Measurements from ENCODE around the gene CPA5. TPM values are rescaled to one million over a fixed set of nuclear protein-coding genes. Genes with fewer than 3 reads are reported as not detected.

The CPA5 gene
- total and polyA plus RNA-seq, 2 of the 8 experiments (the other 6 are each of a cell fraction or from before 2014, with no cell fraction given) = 0.12 TPM; not detected in 1

GRCh38 chr7:130303551-130303950 is 41.1 kb upstream of the CPA5 start:
- Histone ChIP-seq H2BK5ac (ENCODE audit: low read depth, low read length) (no peak overlapping the region), H3K23me2 (ENCODE audit: low read depth, low read length) (no peaks in the 10 kb centered on the region), H2BK15ac (ENCODE audit: low read length) (no peak overlapping the region), H3K79me2 (ENCODE audit: control insufficient read depth in 1 of 2, insufficient read depth in 2 of 2, low read length in 2 of 2) (no peaks in the 10 kb centered on the region), H2BK12ac (ENCODE audit: low read depth, low read length) (no peak overlapping the region), H3K36me3 (ENCODE audit: control insufficient read depth in 2 of 4, insufficient read depth in 4 of 4, low read length in 3 of 4) (no peaks in the 10 kb centered on the region), H4K20me1 (replicated peaks in 1 of 2; ENCODE audit: control insufficient read depth in 1 of 2, insufficient read depth in 2 of 2, low read length in 2 of 2) (no peaks in the 10 kb centered on the region), H3K4me1 (replicated peaks in 1 of 4; ENCODE audit: control insufficient read depth in 3 of 4, insufficient read depth in 4 of 4, low read length in 3 of 4) (no peaks in the 10 kb centered on the region), H3K23ac (ENCODE audit: insufficient read length) (no peak overlapping the region), H4K5ac (ENCODE audit: insufficient read length, low read depth, low read length) (no peak overlapping the region), H4K8ac (ENCODE audit: extremely low read depth, insufficient read depth, low read length) (no peak overlapping the region), H3K79me1 (ENCODE audit: low read depth, low read length) (no peaks in the 10 kb centered on the region), H3K56ac (replicated peaks; ENCODE audit: insufficient read length, low read depth, low read length) (no peak overlapping the region), H3K18ac (ENCODE audit: extremely low read depth, low read length) (no peak overlapping the region), H3K4ac (replicated peaks; ENCODE audit: insufficient read length, low read depth, low read length) (no peak overlapping the region), H3K4me2 (ENCODE audit: insufficient read depth in 1 of 2, low read depth in 2 of 2, low read length in 2 of 2) (no peak overlapping the region), H3K14ac (ENCODE audit: insufficient read length) (no peak overlapping the region), H3K9ac (replicated peaks in 1 of 4; ENCODE audit: extremely low read depth in 1 of 4, low read depth in 3 of 4, low read length in 3 of 4) (no peak overlapping the region), H3K4me3 (ENCODE audit: extremely low read depth in 1 of 4, insufficient read depth in 2 of 4, low read depth in 3 of 4, low read length in 4 of 4) (no peak overlapping the region), H4K91ac (replicated peaks; ENCODE audit: insufficient read length, low read length) (no peak overlapping the region), H2BK20ac (ENCODE audit: low read length) (no peak overlapping the region), H2BK120ac (replicated peaks; ENCODE audit: low read depth, low read length) (no peak overlapping the region), H3K27ac (ENCODE audit: low read depth, low read length) (no peak overlapping the region), H2AK5ac (ENCODE audit: low read depth, low read length) (no peak overlapping the region), H2AFZ (ENCODE audit: low read length) (no peak overlapping the region), H3K9me3 (ENCODE audit: insufficient read depth in 2 of 2, low read depth in 1 of 2, low read length in 1 of 2) (no peaks in the 10 kb centered on the region), H3K27me3 (replicated peaks in 1 of 4; ENCODE audit: control insufficient read depth in 3 of 4, extremely low read depth in 1 of 4, insufficient read depth in 3 of 4, low read length in 3 of 4) (no peaks in the 10 kb centered on the region)
- TF ChIP-seq ATF2 (IDR thresholded peaks at IDR 0.05; ENCODE audit: low read length) = no peak
- TF ChIP-seq PHF8 (conservative IDR thresholded peaks at IDR 0.05; ENCODE audit: low read depth, low read length) = no peak
- TF ChIP-seq BRCA1 (IDR thresholded peaks at IDR 0.05; ENCODE audit: low read depth, low read length) = no peak
- no peak for TF ChIP-seq SP4 (IDR thresholded peaks at IDR 0.05; ENCODE audit: low read length)
- TF ChIP-seq CBX8 (IDR thresholded peaks at IDR 0.05; ENCODE audit: borderline replicate concordance, low read depth, low read length) = no peak
- TF ChIP-seq CHD2 (IDR thresholded peaks at IDR 0.05; ENCODE audit: low read length) = no peak
- TF ChIP-seq ZNF274 (IDR thresholded peaks at IDR 0.05; ENCODE audit: borderline replicate concordance, extremely low read depth, low read length) = no peak
- TF ChIP-seq KDM4A (IDR thresholded peaks at IDR 0.05; ENCODE audit: low read depth, low read length, severe bottlenecking) = no peak
- TF ChIP-seq SAP30 (IDR thresholded peaks at IDR 0.05; ENCODE audit: insufficient read depth, insufficient replicate concordance, low read length) = no peak
- TF ChIP-seq ATF3 (IDR thresholded peaks at IDR 0.05; ENCODE audit: insufficient read depth, low read depth, low read length) = no peak
- TF ChIP-seq CHD1 (IDR thresholded peaks at IDR 0.05; ENCODE audit: low read depth, low read length) = no peak
- TF ChIP-seq RNF2 (IDR thresholded peaks at IDR 0.05; ENCODE audit: borderline replicate concordance, low read depth, low read length, missing control alignments, poor library complexity, severe bottlenecking) = no peak
- ChIA-PET CTCF (ENCODE audit: partially characterized antibody) (interaction anchor here (1.1 kb wide), 1 partner anchor 54 kb away, joined by 3 read pairs; no protein-coding TSS in a partner anchor), POLR2A (ENCODE audit: partially characterized antibody) (no interaction called here)
- FAIRE-seq = no peak
- WGBS, 2 experiments (ENCODE audit: extremely low coverage in 1 of 2, insufficient coverage in 1 of 2, insufficient read length in 1 of 2, insufficient replicate concordance in 2 of 2, low coverage in 1 of 2, low lambda C conversion rate in 2 of 2, missing lambda C conversion rate in 1 of 2) = 91% methylated on average over 5 of the region's 5 CpGs; no CpG with 5 or more reads in 1 of the 2 experiments
- DNase-seq (ENCODE audit: low read depth in 1 of 2, low spot score in 2 of 2) = no peak

Measured in H1 (cell line).